Measurements from ENCODE around the gene CABLES1.

DNA sequence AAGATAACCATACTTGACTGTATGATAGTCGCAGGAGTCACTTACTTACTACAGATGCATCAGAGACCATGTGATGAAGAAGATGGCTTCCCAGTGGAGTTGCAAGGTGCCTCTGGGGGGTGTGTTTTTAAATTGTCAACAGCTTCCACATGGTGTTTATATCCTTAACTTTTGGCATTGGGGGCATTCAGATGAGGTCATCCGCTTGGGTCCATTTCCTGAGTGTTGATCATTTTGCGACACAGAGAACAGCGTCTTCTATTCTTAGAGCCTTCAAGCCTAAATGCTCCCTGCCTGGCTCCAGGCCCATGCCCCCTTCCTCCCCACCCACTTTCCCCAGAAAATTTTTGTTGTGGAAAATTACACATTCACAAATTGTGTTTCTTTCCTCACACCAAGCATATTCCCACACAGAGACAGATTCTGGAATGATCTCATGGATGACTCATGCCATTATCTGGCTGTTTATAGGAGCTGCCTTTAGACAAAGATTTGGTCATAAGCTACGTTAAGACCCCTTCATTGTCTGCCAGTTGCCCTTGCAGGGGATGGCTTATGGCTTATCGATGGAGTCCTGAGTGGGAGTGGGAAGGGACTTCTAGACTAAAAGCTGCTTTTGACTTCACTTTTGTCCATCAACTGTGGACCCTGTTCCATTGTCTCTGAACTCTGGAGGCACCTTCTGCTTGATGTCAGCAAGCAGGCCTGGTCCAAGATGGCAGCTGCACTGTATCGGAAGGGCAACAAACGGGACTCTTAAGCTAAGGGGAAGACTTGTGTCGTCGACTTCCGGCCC, 91.8 kb downstream of the CABLES1 start:
- TF ChIP-seq, protein P1, sequence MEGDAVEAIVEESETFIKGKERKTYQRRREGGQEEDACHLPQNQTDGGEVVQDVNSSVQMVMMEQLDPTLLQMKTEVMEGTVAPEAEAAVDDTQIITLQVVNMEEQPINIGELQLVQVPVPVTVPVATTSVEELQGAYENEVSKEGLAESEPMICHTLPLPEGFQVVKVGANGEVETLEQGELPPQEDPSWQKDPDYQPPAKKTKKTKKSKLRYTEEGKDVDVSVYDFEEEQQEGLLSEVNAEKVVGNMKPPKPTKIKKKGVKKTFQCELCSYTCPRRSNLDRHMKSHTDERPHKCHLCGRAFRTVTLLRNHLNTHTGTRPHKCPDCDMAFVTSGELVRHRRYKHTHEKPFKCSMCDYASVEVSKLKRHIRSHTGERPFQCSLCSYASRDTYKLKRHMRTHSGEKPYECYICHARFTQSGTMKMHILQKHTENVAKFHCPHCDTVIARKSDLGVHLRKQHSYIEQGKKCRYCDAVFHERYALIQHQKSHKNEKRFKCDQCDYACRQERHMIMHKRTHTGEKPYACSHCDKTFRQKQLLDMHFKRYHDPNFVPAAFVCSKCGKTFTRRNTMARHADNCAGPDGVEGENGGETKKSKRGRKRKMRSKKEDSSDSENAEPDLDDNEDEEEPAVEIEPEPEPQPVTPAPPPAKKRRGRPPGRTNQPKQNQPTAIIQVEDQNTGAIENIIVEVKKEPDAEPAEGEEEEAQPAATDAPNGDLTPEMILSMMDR (IDR thresholded peaks at IDR 0.05; ENCODE audit: low read length) = no peak
- no peak for TF ChIP-seq EZH2 (IDR thresholded peaks at IDR 0.05; ENCODE audit: borderline replicate concordance, low read length)

Measured in OCI-LY1 (cell line).